Lung (tissue), 12 donors: ENCODE data around the gene TBKBP1. TPM values are rescaled to one million over a fixed set of nuclear protein-coding genes. Genes with fewer than 3 reads are reported as not detected.

Experiments
- ATAC-seq: fragments of 200-7000 bp; cut with Tn5 transposase; one replicate; pipeline ENCODE4 v1.9.1; 2020; ENCODE audit warnings: moderate number of reproducible peaks; ENCODE audit not compliant: insufficient read depth, low FRiP score
- DNase-seq, 3 donors: peaks; one replicate each; pipeline ENCODE4 v3.0.0-alpha.2; 2013 to 2017
- H3K27ac ChIP-seq, 2 donors: one replicate each; pipeline ENCODE4 v1.5.1; 2013; ENCODE audit warnings: mild to moderate bottlenecking in 2 of 2, moderate library complexity in 2 of 2, control low read depth in 1 of 2, inconsistent platforms in 1 of 2, low read depth in 1 of 2, low read length in 1 of 2
- H3K27me3 ChIP-seq, 3 donors: one replicate each; pipeline ENCODE4 v1.5.1; 2013; ENCODE audit warnings: low read length in 2 of 3; ENCODE audit not compliant: control insufficient read depth in 3 of 3, insufficient read depth in 3 of 3
- H3K36me3 ChIP-seq, 4 donors: one replicate each; pipeline ENCODE4 v1.5.1; 2013; ENCODE audit warnings: low read length in 4 of 4, mild to moderate bottlenecking in 1 of 4, moderate library complexity in 1 of 4; ENCODE audit not compliant: control insufficient read depth in 4 of 4, insufficient read depth in 4 of 4
- H3K4me1 ChIP-seq, 5 donors: one replicate each; pipeline ENCODE4 v1.5.1; 2013; ENCODE audit warnings: low read length in 5 of 5, mild to moderate bottlenecking in 2 of 5, moderate library complexity in 1 of 5; ENCODE audit not compliant: control insufficient read depth in 5 of 5, insufficient read depth in 5 of 5
- H3K4me3 ChIP-seq: one replicate; pipeline ENCODE4 v1.5.1; 2013; ENCODE audit warnings: mild to moderate bottlenecking, control low read depth, moderate library complexity
- H3K9ac ChIP-seq, 2 donors: one replicate each; pipeline ENCODE4 v1.5.1; 2013; ENCODE audit warnings: low read length in 2 of 2, control low read depth in 1 of 2; ENCODE audit not compliant: insufficient read depth in 1 of 2
- H3K9me3 ChIP-seq, 4 donors: one replicate each; pipeline ENCODE4 v1.5.1; 2013; ENCODE audit warnings: low read length in 3 of 4, mild to moderate bottlenecking in 1 of 4, moderate library complexity in 1 of 4; ENCODE audit not compliant: control insufficient read depth in 4 of 4, insufficient read depth in 3 of 4
- WGBS, 2 donors: extraction: QIAGEN DNeasy Blood & Tissue Kit; methylation state at CpG; one replicate each; pipeline ENCODE4 v1.1.7; 2013; 5-methylcytosine and 5-hydroxymethylcytosine counted together
- polyA plus RNA-seq, 2 donors: library from polyadenylated mRNA; stranded (reverse); fragments of 200-250 nt; gene quantifications; one replicate each; pipeline ENCODE4 v1.2.1, GENCODE V29; 2013
- total RNA-seq, 2 donors: library from RNA; depleted of rRNA in 1 of 2; stranded (reverse); fragments of >200 nt in 1 of 2; gene quantifications; one replicate each; pipeline ENCODE4 v1.2.1, GENCODE V29; 2014 to 2021
- TF ChIP-seq, protein P1 (sequence below): IDR thresholded peaks from 2 replicates; pipeline ENCODE4 v1.5.1; 2012; ENCODE audit warnings: mild to moderate bottlenecking; ENCODE audit errors: control extremely low read depth, extremely low read depth
- donor health status: control.
- donor health status: control.
- donor health status: Bipolar disorder and iron deficiency.
- donor health status: healthy.
- donor health status: DM: yes; HTN: yes; CAD: no.

TBKBP1 gene
- total and polyA plus RNA-seq, 4 donors: 9.0 to 14.0 (median 12.1) TPM

- H3K36me3 ChIP-seq: no peaks in the 10 kb centered on the region
- H3K9me3 ChIP-seq: no peaks in the 10 kb centered on the region
- DNase-seq: no peak
- no peak overlapping the region for H3K4me3 ChIP-seq
- H3K27ac ChIP-seq: no peak overlapping the region
- 88% methylated on average over 12 of the region's 12 CpGs for WGBS, 2 donors
- no peaks in the 10 kb centered on the region for H3K4me1 ChIP-seq
- no peak overlapping the region for H3K9ac ChIP-seq
- TF ChIP-seq, protein P1, sequence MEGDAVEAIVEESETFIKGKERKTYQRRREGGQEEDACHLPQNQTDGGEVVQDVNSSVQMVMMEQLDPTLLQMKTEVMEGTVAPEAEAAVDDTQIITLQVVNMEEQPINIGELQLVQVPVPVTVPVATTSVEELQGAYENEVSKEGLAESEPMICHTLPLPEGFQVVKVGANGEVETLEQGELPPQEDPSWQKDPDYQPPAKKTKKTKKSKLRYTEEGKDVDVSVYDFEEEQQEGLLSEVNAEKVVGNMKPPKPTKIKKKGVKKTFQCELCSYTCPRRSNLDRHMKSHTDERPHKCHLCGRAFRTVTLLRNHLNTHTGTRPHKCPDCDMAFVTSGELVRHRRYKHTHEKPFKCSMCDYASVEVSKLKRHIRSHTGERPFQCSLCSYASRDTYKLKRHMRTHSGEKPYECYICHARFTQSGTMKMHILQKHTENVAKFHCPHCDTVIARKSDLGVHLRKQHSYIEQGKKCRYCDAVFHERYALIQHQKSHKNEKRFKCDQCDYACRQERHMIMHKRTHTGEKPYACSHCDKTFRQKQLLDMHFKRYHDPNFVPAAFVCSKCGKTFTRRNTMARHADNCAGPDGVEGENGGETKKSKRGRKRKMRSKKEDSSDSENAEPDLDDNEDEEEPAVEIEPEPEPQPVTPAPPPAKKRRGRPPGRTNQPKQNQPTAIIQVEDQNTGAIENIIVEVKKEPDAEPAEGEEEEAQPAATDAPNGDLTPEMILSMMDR: no peak
- no peak for ATAC-seq
- H3K27me3 ChIP-seq: peaks cover 0 to 36% (median 19%) of the 10 kb centered on the region in 3 donors
Observed at GRCh38 chr17:47726796-47727703, 33.1 kb downstream of the TBKBP1 start.

DNA sequence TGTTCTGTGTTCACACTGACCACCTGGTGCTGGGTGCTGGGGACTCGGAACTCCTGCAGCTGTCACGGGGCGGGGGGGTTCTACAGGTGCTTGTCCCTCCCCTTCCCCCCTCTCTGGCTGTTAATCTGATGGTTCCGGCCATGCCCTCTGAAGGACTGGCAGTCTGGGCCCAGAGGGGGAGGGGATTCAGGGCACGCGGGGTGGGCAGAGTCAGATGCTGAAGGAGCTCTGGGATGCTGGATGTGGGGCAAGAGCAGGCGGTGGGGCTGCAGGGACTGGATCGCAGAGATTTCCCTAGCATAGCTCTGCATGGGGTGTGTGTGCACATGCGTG, 33.7 kb downstream of the TBKBP1 start:
- Histone ChIP-seq H3K4me3 (no peak overlapping the region), H3K27me3 (peaks cover 0 to 37% (median 19%) of the 10 kb centered on the region in 3 donors), H3K27ac (no peak overlapping the region), H3K4me1 (no peaks in the 10 kb centered on the region), H3K36me3 (no peaks in the 10 kb centered on the region), H3K9me3 (no peaks in the 10 kb centered on the region), H3K9ac (no peak overlapping the region)
- DNase-seq (no peak), ATAC-seq (no peak)
- TF ChIP-seq, protein P1: no peak
- 84 to 85% methylated on average over 9 of the region's 9 CpGs for WGBS, 2 donors

DNA sequence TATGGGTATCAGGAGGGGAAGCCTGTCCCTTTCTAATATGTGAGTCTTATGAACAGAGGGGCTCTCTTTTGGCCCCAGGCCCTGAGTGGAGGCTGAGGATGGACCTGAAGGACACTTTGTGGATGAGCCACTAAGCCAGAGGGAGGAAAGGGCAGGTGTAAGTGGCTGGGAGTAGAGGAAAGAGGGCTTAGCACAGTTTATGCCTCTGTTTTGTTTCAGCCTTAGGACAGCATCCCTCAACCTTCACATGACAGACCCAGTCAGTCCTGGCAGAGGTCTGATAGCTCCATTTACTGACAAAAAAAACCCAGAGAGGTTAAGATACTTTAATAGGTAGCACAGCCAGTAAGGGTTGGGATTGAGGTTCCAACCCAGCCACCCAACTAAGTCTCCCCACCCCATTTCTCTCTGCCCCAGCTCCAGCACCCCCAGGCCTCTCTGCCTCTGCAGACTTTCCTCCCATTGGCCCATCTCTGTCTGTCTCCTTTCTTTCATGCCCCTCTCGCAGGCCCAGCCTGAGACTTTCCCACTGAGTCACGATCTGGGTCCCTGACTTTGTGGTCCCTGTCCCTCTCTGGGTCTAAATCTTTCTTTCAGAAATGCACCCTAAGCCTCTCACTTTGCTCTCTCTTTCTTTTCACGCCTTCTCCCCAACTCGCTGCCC, 34.4 kb downstream of the TBKBP1 start:
- Histone ChIP-seq H3K9me3 (no peaks in the 10 kb centered on the region), H3K27me3 (peaks cover 0 to 37% (median 21%) of the 10 kb centered on the region in 3 donors), H3K9ac (no peak overlapping the region), H3K4me1 (no peaks in the 10 kb centered on the region), H3K36me3 (no peaks in the 10 kb centered on the region), H3K27ac (no peak overlapping the region), H3K4me3 (no peak overlapping the region)
- DNase-seq: no peak
- 87 to 90% methylated on average over 4 of the region's 4 CpGs for WGBS, 2 donors
- no peak for ATAC-seq
- TF ChIP-seq, protein P1: no peak
